Measurements from ENCODE around the gene KIF23.

Gene KIF23

DNA sequence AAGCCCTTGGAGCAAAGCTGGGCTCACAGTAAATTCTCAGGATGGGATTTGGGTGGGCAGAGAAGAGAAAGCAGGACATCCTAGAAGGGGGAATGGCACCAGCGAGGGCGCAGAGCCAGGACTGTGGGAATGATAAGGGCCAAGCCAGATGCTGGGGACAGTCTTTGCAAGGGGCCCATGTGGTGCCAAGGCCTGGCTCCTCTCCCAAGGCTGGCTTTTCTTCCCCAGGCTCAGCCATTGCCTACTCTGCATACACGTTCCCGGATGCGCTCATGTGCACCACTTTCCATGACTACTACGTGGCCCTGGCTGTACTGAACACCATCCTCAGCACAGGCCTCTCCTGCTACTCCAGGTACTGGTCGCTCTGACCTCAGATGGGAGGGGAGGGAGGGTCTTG is 24.7 kb upstream of the KIF23 start:
- TF ChIP-seq, protein P1, sequence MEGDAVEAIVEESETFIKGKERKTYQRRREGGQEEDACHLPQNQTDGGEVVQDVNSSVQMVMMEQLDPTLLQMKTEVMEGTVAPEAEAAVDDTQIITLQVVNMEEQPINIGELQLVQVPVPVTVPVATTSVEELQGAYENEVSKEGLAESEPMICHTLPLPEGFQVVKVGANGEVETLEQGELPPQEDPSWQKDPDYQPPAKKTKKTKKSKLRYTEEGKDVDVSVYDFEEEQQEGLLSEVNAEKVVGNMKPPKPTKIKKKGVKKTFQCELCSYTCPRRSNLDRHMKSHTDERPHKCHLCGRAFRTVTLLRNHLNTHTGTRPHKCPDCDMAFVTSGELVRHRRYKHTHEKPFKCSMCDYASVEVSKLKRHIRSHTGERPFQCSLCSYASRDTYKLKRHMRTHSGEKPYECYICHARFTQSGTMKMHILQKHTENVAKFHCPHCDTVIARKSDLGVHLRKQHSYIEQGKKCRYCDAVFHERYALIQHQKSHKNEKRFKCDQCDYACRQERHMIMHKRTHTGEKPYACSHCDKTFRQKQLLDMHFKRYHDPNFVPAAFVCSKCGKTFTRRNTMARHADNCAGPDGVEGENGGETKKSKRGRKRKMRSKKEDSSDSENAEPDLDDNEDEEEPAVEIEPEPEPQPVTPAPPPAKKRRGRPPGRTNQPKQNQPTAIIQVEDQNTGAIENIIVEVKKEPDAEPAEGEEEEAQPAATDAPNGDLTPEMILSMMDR (IDR thresholded peaks at IDR 0.05; ENCODE audit: borderline replicate concordance, insufficient read depth, low read depth, low read length) = no peak

DNA sequence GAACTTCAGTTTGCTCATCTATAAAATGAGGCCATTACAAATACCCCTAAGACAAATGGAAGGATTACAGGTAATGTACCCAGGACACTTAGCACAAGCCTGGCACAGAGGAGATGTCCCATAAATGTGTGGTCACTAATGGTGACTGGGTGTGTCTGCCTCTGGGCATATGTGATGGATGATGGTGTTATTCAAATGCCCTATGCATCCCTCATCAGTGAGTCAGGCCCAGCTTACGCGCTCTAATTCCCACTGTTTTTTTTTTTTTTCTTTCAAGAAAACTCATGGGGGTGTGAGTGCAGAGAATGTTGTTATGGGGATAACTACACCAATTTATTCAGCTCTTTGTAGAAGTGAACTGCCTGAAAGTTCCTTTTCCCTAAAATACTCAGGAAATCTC is 23.6 kb upstream of the KIF23 start:
- no peak overlapping the region for H3K4me3 ChIP-seq (ENCODE audit: low read depth, low read length)
- TF ChIP-seq, protein P1 (IDR thresholded peaks at IDR 0.05; ENCODE audit: borderline replicate concordance, insufficient read depth, low read depth, low read length) = no peak

More for the DNA sequence above, 24.7 kb upstream of the KIF23 start:
- H3K4me3 ChIP-seq (ENCODE audit: low read depth, low read length) = no peak overlapping the region

DNA sequence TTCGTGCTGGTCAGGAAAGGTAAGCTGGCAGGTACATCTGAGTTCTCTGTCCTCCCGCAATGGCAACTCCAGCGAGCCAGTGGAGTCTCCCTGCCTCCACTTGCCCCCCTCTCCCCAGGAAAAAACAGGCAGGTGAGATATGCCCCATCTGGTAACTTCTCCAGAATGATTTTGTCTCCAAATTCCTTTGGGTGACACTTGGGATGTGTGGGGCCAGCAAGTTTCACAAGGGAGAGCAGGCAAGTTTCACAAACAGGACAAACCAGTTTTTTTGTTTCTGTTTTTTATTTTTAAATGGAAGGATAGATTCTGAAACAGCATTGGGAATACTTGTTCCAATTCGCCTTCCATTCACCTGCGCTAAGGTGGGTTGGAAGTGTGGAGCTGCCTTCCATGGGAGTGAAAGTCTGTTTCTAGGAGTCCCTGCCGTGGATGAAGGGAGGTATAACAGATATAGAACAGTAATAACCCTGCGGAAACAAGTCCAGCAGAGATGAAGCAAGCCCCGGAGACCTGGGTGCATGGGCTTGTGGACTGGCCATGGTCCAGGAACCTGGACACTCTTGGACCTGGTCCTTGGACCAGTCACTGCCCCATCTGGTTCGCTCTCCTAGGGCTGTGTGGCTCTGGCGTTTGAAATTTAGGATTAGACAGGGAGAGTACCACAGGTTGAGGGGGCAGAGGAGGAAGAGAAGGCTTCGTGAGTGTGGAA is 22.9 kb upstream of the KIF23 start:
- TF ChIP-seq, protein P1 (IDR thresholded peaks at IDR 0.05; ENCODE audit: borderline replicate concordance, insufficient read depth, low read depth, low read length) = no peak
- no peak overlapping the region for H3K4me3 ChIP-seq (ENCODE audit: low read depth, low read length)

DNA sequence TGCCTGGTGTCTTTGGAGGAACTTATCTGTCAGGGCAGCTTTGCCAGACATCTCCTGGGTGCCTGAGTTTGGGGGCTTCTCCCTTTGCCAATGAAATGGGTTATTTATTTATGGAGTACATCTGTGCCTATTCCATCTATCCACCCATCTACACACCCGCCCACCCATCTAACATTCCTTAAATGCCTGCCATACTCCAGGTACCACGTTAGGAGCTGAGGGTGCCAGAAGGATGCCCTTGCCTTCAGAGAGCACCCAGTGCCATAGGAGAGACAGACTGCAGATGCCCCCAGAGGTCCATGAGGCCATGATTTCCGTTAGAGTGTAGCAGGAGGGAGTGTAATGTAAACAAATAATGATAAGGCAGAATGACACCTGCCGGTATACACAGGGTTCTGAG is 21.8 kb upstream of the KIF23 start:
- TF ChIP-seq, protein P1 (IDR thresholded peaks at IDR 0.05; ENCODE audit: borderline replicate concordance, insufficient read depth, low read depth, low read length) = no peak
- H3K4me3 ChIP-seq (ENCODE audit: low read depth, low read length) = no peak overlapping the region

DNA sequence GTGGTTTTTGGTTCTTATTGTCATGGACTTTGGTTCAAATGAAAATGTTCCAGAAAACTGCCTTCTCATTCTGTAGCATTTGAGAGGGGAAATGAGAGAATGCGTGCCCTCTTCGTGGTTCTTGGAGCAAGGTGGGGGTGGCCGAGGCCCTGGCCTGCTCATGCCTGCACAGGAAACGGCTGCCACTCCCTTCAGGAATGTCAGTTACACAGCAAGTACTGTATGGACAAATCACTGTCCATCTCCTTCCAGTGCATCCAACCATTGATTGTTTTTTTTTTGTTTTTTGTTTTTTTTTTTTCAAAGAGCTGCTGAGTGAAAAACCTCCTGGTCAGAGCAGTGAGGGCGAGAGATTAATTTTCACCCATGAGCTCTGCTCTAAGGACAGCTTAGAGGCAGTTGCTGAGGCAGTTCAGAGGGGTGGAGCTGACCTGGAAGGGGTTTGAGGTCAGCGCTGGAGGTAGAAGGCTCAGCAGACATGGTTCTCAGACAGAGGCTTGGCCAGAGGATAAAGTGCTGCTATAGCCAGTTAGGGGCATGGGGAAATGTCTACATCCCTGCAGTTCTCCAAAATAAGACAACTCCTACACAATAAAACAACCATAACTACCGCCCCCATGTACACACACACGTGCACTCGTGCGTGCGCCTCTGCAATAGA is 20.2 kb upstream of the KIF23 start:
- TF ChIP-seq, protein P1 (IDR thresholded peaks at IDR 0.05; ENCODE audit: borderline replicate concordance, insufficient read depth, low read depth, low read length) = no peak
- no peak overlapping the region for H3K4me3 ChIP-seq (ENCODE audit: low read depth, low read length)

DNA sequence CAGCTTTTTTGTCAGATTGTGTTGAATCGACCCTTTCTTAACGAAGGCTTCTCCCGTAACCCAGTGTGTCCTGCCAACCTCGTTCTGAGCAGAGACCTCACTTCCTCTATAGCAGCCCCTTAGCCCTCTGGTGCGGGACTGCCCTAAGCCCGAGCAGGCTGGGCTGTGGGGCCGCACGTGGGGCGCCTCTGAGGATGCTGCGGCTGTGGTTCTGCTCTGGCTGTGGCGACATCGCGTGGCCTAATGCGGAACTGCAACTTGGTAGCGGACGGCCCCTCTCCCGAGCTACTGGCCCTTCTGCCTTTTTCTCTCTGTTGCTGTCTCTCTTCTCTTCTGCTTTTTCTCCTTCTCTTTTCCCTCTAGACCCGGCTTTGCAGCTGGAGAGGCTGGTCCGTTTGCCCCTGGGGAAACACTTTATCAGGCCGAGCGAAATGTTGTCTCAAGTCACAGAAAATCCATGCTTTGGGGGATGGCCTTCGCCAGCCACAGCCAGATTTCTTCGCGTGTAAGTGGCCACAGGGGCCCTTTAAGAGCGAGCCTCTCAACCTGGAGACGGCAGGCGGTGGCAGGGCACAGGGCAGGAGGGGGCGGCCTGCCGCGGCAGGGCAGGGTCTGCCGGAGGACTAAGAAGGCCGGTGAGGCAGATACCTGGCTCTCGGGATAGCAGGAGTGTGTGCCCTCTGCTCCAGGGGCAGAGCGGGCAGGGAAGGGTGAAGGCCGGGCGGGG is 19.4 kb upstream of the KIF23 start:
- TF ChIP-seq, protein P1 (IDR thresholded peaks at IDR 0.05; ENCODE audit: borderline replicate concordance, insufficient read depth, low read depth, low read length) = peak; percentile 92
- no peak overlapping the region for H3K4me3 ChIP-seq (ENCODE audit: low read depth, low read length)
